ENCODE results near the gene RPP38.

DNA sequence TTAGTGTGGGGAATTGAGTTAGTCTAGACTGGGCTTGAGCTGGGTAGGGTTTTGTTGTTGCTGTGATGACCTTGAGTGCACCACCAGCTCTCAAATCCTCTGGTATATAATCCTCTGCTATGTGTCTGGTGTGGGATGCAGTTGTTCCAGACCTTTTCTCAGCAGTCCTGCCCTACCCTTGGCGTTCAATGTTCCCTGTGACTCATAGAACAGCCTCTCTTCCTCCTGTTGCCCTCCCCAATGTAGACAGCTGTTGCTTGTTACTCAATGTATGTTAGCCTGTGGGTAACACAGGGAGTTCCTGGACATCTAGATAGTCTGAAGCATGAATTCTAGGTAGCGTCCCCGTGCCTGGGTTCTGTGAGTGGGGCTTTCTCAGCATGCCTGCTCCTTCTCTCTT lies 28.4 kb upstream of the RPP38 start:
- no peak for TF ChIP-seq GATA2 (IDR thresholded peaks at IDR 0.05; ENCODE audit: low read depth, low read length)
- no peak for TF ChIP-seq GATA3 (IDR thresholded peaks at IDR 0.05; ENCODE audit: low read depth, low read length)
